CD4-positive, alpha-beta T cell treated with Interleukin-17A for 1 hour (primary cell): ENCODE measurements around the gene OR52I2.
A peak's percentile ranks its signal among the peaks of the same experiment; 100 is the strongest.

Experiments used
- DNase-seq: peaks from one replicate; pipeline ENCODE4 v3.0.0-alpha.2; 2020

OR52I2 gene

GRCh38 chr11:4610258-4610935 lies 28.9 kb downstream of the OR52I2 start:
- peak; percentile 46 for DNase-seq

- DNase-seq: no peak
Observed at GRCh38 chr11:4611986-4612385, 30.4 kb downstream of the OR52I2 start.

DNA sequence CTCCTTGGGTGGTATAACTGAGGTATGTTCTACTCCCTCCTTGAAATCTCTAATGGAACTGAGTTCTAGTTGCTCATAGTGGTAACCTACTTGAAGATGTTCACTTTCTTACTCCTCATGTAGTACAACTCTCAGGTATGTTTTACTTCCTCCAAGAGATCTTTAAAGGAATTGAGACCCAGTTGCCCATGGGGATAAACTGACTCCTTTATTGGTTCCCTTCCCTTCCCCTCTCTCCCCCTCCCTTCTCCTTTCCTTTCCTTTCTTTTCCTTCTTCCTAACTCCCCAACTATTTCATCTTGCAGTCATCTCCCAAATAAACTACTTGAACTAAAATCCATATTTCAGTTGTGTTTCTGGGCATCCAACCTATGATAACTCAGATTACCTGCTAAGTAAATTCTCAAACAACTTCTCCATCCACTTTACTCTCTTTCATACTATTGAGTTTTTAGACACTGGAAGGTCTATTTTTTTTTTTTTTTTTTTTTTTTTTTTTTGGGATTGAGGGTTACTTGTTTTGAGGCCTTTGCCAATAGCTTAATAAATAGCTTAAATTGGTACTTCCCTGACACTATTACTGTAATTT lies 34.4 kb downstream of the OR52I2 start:
- DNase-seq: no peak

DNA sequence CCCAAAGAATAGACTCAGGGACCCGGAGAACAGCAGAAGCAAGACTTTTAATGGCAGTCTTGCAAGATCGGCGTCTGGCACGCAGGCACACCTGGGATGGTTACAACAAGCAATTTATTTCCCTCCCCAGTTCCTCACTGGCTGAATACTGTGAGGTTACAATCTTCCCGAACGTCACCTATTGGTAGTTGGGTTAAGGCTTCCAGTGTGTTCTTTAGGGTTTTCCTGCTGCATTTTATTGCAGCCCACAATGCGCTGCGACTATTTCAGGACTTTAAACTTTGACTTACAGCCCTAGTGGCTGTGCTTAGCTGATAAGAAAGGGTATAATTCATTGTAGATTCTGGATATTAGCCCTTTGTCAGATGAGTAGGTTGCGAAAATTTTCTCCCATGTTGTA lies 38.0 kb downstream of the OR52I2 start:
- DNase-seq: no peak

GRCh38 chr11:4626207-4627099 lies 44.9 kb downstream of the OR52I2 start:
- peak; percentile 43 for DNase-seq

DNA sequence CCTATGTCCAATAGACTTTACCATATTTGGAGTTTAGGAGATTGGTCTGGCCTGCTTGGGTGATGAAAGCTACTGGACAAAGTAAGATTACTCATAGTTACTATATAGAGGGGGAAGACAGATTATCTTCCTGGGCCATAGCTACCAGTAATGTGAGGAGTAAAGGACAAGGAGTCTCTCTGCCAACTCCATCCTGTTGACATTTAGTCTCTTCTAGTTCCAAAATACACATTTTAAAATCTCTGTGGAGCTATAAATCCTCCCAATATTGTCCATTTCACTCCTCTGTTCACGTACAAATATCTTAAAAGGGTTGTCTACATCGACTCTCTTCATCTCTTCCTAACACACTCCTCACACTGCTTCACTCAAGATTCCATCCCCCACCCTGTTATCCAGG lies 54.6 kb downstream of the OR52I2 start:
- DNase-seq: no peak

- peak; percentile 67 for DNase-seq
Observed at GRCh38 chr11:4636962-4637661, 55.6 kb downstream of the OR52I2 start, which contains the start of gene OR51D1. Gene OR51D1, plus strand, starts transcription at chr11:4637477. Its CDS starts 2,314 bp downstream, at chr11:4639791.

DNA sequence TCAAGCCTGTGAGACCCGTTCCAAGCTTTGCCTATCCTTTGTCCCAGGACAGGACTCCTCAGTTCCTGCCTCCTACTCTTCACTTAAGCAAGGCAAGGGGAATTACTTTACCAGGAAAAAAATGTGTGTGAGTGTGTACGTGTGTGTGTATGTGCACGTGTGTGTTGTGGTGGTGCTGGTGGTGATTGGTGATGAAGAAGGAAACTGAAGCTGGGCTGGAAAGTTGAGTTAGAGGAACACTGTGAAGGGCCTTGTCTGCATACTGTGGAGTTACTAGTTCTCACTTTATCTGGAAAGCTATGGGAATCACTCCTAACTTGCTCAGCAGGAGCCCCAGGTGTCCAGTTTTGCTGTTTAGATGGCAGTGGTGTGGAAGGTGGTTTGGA lies 56.1 kb downstream of the OR52I2 start:
- DNase-seq: no peak

- DNase-seq: no peak
Observed at GRCh38 chr11:4639931-4640330, 58.4 kb downstream of the OR52I2 start.

DNA sequence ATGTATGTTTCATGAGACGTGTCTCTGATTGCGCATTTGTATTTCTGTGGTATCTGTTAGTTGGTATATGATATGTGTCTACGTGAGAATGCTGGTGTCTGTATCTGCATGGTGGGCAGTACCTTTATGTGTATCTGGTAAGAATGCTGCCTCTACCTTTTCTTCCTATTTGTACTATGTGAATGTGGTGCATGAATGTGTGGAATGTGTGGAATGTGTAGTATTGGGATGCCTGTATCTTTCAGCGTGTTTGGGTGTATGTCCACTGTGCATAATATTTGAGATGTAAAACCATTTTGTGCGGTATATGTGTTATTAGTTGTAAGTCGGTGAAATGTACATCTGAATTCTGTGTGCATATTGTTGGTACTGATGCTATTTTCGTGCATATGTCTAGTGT lies 60.0 kb downstream of the OR52I2 start:
- DNase-seq: no peak

DNA sequence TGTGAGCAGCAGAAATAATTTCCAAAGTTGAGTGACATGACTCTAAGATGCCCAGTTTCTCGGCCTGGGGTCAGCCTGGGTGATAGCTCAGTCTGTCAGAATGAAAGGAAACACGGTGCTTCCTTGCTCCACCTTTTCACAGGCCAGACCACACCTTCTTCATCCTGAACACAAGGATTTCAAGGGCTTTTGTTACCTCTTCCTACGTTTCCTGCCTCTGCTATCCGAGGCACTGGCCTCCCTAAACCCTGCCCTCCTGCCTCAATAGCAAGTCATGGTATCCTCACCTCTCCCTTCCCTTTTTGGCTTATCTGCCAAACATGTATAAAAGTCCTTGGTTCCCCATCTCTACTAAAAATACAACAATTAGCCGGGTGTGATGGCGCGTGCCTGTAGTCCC lies 60.5 kb downstream of the OR52I2 start:
- no peak for DNase-seq
